ENCODE results near the gene GPBAR1. TPM values are rescaled to one million over a fixed set of nuclear protein-coding genes. Genes with fewer than 3 reads are reported as not detected.

GPBAR1 gene
- polyA plus RNA-seq, 3 donors: 26.0 to 181 (median 143) TPM

DNA sequence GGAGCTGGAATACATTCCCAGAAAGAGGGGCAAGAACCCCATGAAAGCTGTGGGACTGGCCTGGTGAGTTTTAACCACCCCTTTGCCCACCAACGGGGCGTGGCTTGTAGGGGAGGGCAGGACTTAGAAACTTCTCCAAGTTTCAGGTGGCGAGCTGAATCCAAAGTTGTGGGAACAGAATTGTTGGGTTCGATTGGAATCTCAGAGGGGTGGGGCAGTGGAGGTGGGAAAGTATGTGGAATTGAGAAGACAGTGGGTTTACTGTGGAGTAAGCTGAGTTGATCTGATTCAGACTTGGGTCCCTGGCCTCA lies 10.6 kb downstream of the GPBAR1 start:
- Mint-ChIP-seq H3K27ac (peak overlapping the region in 5 of 7 donors; percentile 58 to 90 (median 85)), H3K4me1 (peaks cover 55% of the 10 kb centered on the region), H3K4me3 (no peak overlapping the region), H3K27me3 (ENCODE audit: low read depth in 3 of 3) (peaks cover 0 to 3% (median 0%) of the 10 kb centered on the region in 3 donors), H3K36me3 (peaks cover 40 to 49% of the 10 kb centered on the region in 2 donors), H3K9me3 (no peaks in the 10 kb centered on the region)
- Histone ChIP-seq H3K4me1 (ENCODE audit: control insufficient read depth in 1 of 2, insufficient read depth in 2 of 2, low read length in 2 of 2) (peaks cover 46 to 52% of the 10 kb centered on the region in 2 donors), H3K79me2 (ENCODE audit: insufficient read depth, low read length) (peaks cover 70% of the 10 kb centered on the region), H4K20me1 (ENCODE audit: insufficient read depth, low read length) (peaks cover 74% of the 10 kb centered on the region), H3K36me3 (replicated peaks in 1 of 2; ENCODE audit: control insufficient read depth in 1 of 2, insufficient read depth in 2 of 2, low read length in 2 of 2) (peaks cover 42 to 49% of the 10 kb centered on the region in 2 donors), H3K4me3 (replicated peaks in 1 of 3; ENCODE audit: low read depth in 2 of 3, low read length in 3 of 3) (peak overlapping the region in 1 of 3 experiments; percentile 95), H3K27ac (ENCODE audit: low read depth in 1 of 2, low read length in 2 of 2) (peak overlapping the region in 1 of 2 donors; percentile 69), H3K9me3 (replicated peaks in 1 of 2; ENCODE audit: control insufficient read depth in 1 of 2, insufficient read depth in 1 of 2, low read length in 2 of 2) (no peaks in the 10 kb centered on the region), H3K4me2 (replicated peaks; ENCODE audit: extremely low read depth, low read length, poor library complexity, severe bottlenecking) (peak overlapping the region; percentile 99), H3K27me3 (ENCODE audit: control insufficient read depth in 2 of 2, insufficient read depth in 2 of 2, low read length in 2 of 2) (no peaks in the 10 kb centered on the region), H2AFZ (ENCODE audit: insufficient read depth, low read depth, low read length, poor library complexity, severe bottlenecking) (no peak overlapping the region), H3K9ac (ENCODE audit: insufficient read depth, low read length, poor library complexity, severe bottlenecking) (no peak overlapping the region)
- no peak for DNase-seq
- 78% methylated on average over 2 of the region's 4 CpGs for WGBS (ENCODE audit: insufficient coverage)
- intact Hi-C loops (cut with micrococcal nuclease): loop anchor here (5.0 to 10.0 kb wide), 4 partner anchors 126 to 293 kb away; partner anchors contain the start of genes CTDSP1 (in 2 of the 2), CNOT9 (in 1 of the 2) and USP37 (in 1 of the 2)
- no peak for TF ChIP-seq CTCF (IDR thresholded peaks at IDR 0.05)

DNA sequence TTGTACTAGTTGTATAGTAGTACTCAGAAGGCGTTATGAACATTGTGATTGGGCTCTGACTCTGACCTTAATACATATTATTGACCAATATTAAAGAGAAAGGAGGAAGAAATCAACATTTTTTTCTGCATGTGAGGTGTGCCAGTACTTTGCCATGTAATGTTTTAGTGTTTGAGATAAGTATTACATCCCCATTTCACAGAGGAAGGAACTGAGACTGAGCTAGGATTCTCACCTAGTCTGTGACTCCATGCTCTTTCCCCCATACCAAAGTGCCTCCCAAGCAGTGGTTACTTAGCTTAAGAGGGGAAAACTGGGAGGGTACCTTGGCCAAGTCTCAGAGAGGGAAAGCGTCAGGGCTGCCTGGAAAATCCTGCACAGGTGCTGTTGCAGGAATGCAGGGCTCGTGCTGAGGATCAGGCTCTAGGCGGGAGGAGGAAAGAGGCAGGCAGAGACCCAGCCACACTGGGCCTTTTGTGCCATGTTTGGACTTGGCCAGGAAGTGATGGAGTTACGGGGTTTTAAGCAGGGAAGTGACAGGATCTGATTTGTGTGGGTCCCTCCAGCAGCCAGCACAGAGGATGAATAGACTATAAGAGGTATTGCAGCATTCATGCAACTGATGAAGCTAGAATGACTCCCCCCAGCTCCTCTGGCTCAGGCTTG lies 11.2 kb downstream of the GPBAR1 start:
- Mint-ChIP-seq H3K4me3 (no peak overlapping the region), H3K4me1 (peaks cover 57% of the 10 kb centered on the region), H3K9me3 (no peaks in the 10 kb centered on the region), H3K36me3 (peaks cover 42 to 49% of the 10 kb centered on the region in 2 donors), H3K27ac (peak overlapping the region; percentile 12 to 87 (median 58)), H3K27me3 (ENCODE audit: low read depth in 3 of 3) (peaks cover 0 to 3% (median 0%) of the 10 kb centered on the region in 3 donors)
- no peaks in the 10 kb centered on the region for H3K9me3 ChIP-seq (replicated peaks in 1 of 2; ENCODE audit: control insufficient read depth in 1 of 2, insufficient read depth in 1 of 2, low read length in 2 of 2)
- H3K27me3 ChIP-seq (ENCODE audit: control insufficient read depth in 2 of 2, insufficient read depth in 2 of 2, low read length in 2 of 2): no peaks in the 10 kb centered on the region
- H3K27ac ChIP-seq (ENCODE audit: low read depth in 1 of 2, low read length in 2 of 2): peak overlapping the region in 1 of 2 donors; percentile 69
- 91% methylated on average over 3 of the region's 5 CpGs for WGBS (ENCODE audit: insufficient coverage)
- no peak overlapping the region for H3K9ac ChIP-seq (ENCODE audit: insufficient read depth, low read length, poor library complexity, severe bottlenecking)
- no peak overlapping the region for H3K4me3 ChIP-seq (replicated peaks in 1 of 3; ENCODE audit: low read depth in 2 of 3, low read length in 3 of 3)
- peaks cover 46 to 56% of the 10 kb centered on the region in 2 donors for H3K4me1 ChIP-seq (ENCODE audit: control insufficient read depth in 1 of 2, insufficient read depth in 2 of 2, low read length in 2 of 2)
- no peak overlapping the region for H2AFZ ChIP-seq (ENCODE audit: insufficient read depth, low read depth, low read length, poor library complexity, severe bottlenecking)
- intact Hi-C loops (cut with micrococcal nuclease): loop anchor here (5.0 to 10.0 kb wide), 4 partner anchors 125 to 293 kb away; partner anchors contain the start of genes CTDSP1 (in 2 of the 2), CNOT9 (in 1 of the 2) and USP37 (in 1 of the 2)
- peaks cover 42 to 49% of the 10 kb centered on the region in 2 donors for H3K36me3 ChIP-seq (replicated peaks in 1 of 2; ENCODE audit: control insufficient read depth in 1 of 2, insufficient read depth in 2 of 2, low read length in 2 of 2)
- DNase-seq: no peak
- peaks cover 74% of the 10 kb centered on the region for H4K20me1 ChIP-seq (ENCODE audit: insufficient read depth, low read length)
- no peak for TF ChIP-seq CTCF (IDR thresholded peaks at IDR 0.05)
- H3K4me2 ChIP-seq (replicated peaks; ENCODE audit: extremely low read depth, low read length, poor library complexity, severe bottlenecking): no peak overlapping the region
- peaks cover 70% of the 10 kb centered on the region for H3K79me2 ChIP-seq (ENCODE audit: insufficient read depth, low read length)
